WERI-Rb-1 (cell line): ENCODE results near the gene NCAPG2.

Experiments
- DNase-seq: peaks from one replicate; pipeline ENCODE4 v3.0.0-alpha.2; 2020
- H3K27ac ChIP-seq: fragments of 250-450 bp; sonication (Bioruptor Pico); 2 replicates; pipeline ENCODE4 v1.5.1; 2020; ENCODE audit warnings: mild to moderate bottlenecking, moderate library complexity
- H3K27me3 ChIP-seq: fragments of 250-450 bp; sonication (Bioruptor Pico); 2 replicates; pipeline ENCODE4 v1.5.1; 2021; ENCODE audit warnings: mild to moderate bottlenecking, low read depth, moderate library complexity; ENCODE audit not compliant: insufficient read depth, severe bottlenecking
- H3K36me3 ChIP-seq: fragments of 250-450 bp; sonication (Bioruptor Pico); 2 replicates; pipeline ENCODE4 v1.5.1; 2020; ENCODE audit warnings: mild to moderate bottlenecking, moderate library complexity
- H3K4me3 ChIP-seq: 2 replicates; pipeline ENCODE4 v1.5.1; 2011; ENCODE audit warnings: low read depth, mild to moderate bottlenecking, control low read depth, low read length
- H3K9me3 ChIP-seq: fragments of 250-450 bp; sonication (Bioruptor Pico); 2 replicates; pipeline ENCODE4 v1.5.1; 2021; ENCODE audit warnings: mild to moderate bottlenecking, moderate library complexity; ENCODE audit not compliant: severe bottlenecking
- TF ChIP-seq, protein P1 (sequence below): IDR thresholded peaks from 2 replicates; pipeline ENCODE4 v1.5.1; 2011; ENCODE audit warnings: low read depth, mild to moderate bottlenecking, control low read depth, inconsistent platforms, low read length

Gene NCAPG2

DNA sequence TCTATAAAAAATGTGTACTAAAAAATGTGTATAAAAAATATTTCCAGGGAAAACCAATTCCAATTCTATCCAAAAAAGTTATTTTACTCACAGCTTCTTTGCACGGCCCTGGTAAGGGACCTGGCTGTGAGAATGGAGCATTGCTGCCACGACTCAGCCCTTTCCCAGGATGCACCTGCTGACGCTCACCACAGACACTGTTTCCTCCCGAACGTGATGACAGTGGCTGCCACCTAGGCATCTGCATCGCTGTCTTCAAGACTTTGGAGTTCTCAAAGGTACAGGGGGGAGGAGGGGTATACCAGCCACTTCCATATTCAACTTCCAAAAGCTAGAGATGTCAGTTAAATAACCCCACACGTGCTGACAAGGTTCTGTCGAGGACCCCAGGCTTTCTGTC lies 93.1 kb downstream of the NCAPG2 start:
- no peak for DNase-seq
- Histone ChIP-seq H3K27ac (no peak overlapping the region), H3K36me3 (peaks cover 12% of the 10 kb centered on the region), H3K27me3 (no peaks in the 10 kb centered on the region), H3K4me3 (no peak overlapping the region), H3K9me3 (no peaks in the 10 kb centered on the region)
- TF ChIP-seq, protein P1, sequence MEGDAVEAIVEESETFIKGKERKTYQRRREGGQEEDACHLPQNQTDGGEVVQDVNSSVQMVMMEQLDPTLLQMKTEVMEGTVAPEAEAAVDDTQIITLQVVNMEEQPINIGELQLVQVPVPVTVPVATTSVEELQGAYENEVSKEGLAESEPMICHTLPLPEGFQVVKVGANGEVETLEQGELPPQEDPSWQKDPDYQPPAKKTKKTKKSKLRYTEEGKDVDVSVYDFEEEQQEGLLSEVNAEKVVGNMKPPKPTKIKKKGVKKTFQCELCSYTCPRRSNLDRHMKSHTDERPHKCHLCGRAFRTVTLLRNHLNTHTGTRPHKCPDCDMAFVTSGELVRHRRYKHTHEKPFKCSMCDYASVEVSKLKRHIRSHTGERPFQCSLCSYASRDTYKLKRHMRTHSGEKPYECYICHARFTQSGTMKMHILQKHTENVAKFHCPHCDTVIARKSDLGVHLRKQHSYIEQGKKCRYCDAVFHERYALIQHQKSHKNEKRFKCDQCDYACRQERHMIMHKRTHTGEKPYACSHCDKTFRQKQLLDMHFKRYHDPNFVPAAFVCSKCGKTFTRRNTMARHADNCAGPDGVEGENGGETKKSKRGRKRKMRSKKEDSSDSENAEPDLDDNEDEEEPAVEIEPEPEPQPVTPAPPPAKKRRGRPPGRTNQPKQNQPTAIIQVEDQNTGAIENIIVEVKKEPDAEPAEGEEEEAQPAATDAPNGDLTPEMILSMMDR, result no peak

DNA sequence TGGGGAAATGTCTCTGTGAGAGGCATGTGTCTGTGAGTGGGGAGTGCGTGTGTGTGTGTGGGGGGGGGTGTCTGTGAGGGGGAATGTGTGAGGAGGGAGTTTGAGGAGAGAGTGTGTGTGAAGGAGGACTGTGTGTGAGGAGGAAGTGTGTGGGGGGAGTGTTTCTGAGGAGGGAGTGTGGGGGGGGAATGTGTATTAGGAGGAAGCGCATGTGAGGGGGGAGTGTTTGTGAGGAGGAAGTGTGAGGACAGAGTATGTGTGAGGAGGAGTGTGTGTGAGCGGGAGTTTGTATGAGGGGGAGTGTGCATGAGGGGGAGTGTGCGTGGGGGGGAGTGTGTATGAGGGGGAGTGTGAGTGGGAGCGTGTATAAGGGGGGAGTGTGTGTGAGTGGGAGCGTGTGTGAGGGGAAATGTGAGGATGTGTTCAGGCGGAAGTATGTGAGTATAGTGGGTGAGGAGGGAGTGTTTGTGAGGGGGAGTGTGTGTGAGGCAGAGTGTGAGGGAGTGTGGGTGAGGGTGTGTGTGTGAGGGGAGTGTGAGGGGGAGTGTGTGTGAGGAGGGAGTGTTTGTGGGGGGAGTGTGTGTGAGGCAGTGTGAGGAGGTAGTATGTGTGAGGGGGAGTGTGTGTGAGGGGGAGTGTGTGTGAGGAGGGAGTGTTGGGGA lies 95.2 kb downstream of the NCAPG2 start:
- TF ChIP-seq, protein P1, result no peak
- DNase-seq, result no peak
- Histone ChIP-seq H3K27me3 (no peaks in the 10 kb centered on the region), H3K9me3 (no peaks in the 10 kb centered on the region), H3K4me3 (no peak overlapping the region), H3K27ac (no peak overlapping the region), H3K36me3 (peaks cover 18% of the 10 kb centered on the region)

DNA sequence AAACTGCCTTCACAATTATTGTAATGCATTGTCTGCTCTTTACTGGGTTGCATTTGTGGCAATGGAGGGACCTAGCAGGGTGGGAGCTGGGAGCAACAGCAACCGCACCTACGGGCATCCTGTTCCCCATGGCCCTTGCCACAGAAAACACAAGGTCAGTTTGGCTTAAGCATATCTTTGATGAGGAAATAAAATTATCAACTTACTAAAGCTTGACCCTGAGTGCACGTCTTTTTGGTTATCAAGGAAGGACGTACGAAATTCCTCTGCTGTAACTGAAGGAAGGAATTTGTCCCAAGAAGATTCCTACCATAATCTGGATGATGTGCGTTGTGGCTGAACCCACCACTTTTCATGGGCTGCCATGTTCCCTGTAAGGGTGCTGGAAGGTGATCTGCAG lies 97.0 kb downstream of the NCAPG2 start:
- no peak for DNase-seq
- TF ChIP-seq, protein P1, result no peak
- H3K36me3 ChIP-seq, result peaks cover 21% of the 10 kb centered on the region
- H3K27ac ChIP-seq, result no peak overlapping the region
- H3K4me3 ChIP-seq, result no peak overlapping the region
- no peaks in the 10 kb centered on the region for H3K9me3 ChIP-seq
- no peaks in the 10 kb centered on the region for H3K27me3 ChIP-seq

DNA sequence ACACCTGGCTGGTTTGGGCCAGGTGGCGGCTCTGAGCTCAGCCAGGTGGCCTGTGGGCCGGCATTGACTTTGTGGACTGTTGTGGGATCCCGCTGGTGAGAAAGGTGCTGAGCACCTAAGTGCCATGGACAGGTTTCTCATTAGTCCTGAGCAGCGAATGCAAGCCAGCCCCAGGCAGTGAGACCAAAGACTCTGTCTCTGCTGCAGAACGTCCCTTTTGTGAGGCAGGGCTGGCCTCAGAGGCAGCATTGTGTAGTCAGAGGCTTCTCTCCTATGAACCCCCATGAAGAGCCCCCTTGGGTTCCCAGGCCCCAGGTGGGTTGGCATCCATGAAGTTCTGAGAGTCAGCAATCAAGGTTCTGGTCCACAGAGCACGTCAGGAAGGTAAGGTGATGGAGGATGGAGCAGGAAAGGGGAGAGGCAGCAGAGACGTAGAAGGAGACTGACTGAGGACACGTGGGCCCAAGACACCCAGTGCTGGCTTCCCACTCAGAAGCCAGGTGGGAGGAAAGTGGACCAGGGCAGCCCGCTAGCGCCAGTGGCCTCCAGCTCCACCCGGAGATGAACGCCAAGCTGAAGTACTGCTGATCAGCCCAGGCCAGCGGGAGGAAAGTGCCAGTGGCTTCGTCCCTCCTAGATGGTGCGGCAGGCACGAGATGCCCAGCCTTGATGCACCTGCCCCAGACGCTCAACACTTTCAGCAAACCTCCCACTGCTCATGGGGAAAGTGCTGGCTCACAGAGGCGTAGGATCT lies 97.8 kb downstream of the NCAPG2 start:
- no peak for DNase-seq
- H3K36me3 ChIP-seq, result peaks cover 21% of the 10 kb centered on the region
- TF ChIP-seq, protein P1, result no peak
- H3K9me3 ChIP-seq, result no peaks in the 10 kb centered on the region
- no peaks in the 10 kb centered on the region for H3K27me3 ChIP-seq
- H3K27ac ChIP-seq, result no peak overlapping the region
- H3K4me3 ChIP-seq, result no peak overlapping the region

DNA sequence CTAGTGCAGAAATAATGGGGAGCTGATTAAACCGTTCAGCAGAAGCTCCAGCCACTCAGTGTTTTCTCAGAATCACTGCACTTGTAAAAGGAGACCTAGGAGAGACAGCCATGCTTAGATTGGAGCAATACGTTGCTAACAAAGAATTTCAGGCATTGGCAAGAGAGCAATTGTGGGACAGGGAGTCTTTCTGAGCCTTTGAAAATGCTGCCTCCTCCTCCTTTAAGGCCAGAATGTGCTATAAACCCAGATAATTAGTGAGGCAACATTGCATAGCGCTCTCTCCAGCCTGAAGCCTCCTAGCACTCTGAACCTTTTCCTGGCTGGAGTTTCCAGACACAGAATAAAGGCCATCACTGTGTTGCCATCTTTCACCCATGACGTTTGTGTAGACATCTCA lies 98.5 kb downstream of the NCAPG2 start:
- Histone ChIP-seq H3K27me3 (no peaks in the 10 kb centered on the region), H3K4me3 (no peak overlapping the region), H3K9me3 (no peaks in the 10 kb centered on the region), H3K27ac (no peak overlapping the region), H3K36me3 (peaks cover 21% of the 10 kb centered on the region)
- DNase-seq, result no peak
- TF ChIP-seq, protein P1, result no peak
